ENCODE data around the gene SIRT6.
"Not testable (repeated sequence)": the region's sequence is repeated elsewhere in the genome, so short reads cannot be mapped to it uniquely, and the experiment has no call there.

Gene SIRT6

DNA sequence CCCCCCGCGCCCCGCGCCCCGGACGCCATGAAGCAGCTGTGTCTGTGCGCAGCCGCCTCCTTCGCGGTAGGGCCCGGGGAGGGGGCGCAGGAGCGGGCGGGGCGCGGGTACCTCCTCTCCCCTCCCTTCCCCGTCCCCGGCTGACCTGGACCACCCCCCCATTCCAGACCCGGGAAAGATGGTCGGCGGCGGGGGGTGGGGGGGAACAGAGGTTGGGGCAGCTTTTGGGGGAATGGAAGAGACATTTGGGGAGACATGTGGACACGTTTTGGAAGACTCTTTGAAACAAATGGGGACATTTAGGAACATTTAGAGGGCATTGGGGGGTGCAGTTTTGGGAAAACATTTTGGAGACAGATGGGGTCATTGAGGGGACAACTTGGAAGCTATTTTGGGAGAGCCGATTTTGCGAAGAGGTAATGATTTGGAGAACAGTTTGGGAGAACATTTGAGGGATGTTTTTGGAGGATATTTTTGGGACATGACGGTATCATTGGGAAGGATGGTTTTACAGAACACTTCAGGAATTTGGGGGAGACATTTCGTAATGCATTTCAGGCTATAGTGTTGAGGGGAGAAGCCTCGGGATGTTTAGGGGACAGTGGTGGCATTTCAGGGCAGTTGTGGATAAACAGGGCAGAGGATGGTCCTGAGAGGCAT is 16.2 kb upstream of the SIRT6 start:
- no peak for DNase-seq

- peak; percentile 54 for DNase-seq
These were observed 15.5 kb upstream of the SIRT6 start for GRCh38 chr19:4197625-4198466.

- no peak for DNase-seq
These were observed 14.9 kb upstream of the SIRT6 start for GRCh38 chr19:4197228-4197624.

DNA sequence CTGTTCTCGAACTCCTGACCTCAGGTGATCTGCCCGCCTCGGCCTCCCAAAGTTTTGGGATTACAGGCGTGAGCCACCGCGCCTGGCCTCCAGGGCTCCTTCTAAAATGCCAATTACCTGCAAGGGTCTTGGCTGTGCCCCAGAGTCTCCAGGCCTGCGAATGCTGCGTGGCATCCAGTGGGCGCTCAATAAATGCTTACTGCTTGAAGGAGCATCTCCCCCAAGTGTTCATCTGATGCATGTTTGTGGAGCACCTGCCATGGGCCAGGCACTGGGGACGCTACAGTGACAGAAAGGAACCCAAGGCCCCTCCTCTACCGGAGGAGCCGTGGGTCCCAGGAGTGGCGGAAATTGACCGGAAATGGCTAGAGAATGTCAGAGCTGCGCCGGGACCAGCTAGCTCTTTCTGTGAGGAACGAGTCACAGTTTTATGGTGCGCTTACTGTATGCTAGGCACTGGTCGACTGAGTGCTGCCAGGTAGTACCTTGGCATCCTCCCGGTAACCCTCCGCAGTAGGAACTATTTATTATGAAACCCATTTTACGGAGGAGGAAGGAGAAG is 14.3 kb upstream of the SIRT6 start:
- no peak for DNase-seq

GRCh38 chr19:4196009-4196408 is 13.6 kb upstream of the SIRT6 start:
- DNase-seq = no peak

- no peak for DNase-seq
These were observed 12.0 kb upstream of the SIRT6 start for GRCh38 chr19:4194353-4194752.

DNA sequence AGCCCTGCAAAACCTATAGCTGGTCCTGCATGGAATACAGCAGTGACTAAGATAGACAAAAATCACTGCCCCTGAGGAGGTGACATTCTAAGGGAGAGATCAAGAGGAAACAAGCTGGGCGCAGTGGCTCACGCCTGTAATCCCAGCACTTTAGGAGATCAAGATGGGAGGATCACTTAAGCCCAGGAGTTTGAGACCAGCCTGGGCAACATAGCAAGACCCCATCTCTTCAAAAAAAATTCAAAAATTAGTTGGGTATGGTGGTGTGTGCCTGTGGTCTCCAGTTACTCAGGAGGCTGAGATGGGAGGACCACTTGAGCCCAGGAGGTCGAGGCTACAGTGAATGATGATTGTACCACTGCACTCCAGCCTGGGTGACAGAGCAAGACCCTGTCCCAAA is 10.2 kb upstream of the SIRT6 start:
- not testable (repeated sequence) for DNase-seq

DNA sequence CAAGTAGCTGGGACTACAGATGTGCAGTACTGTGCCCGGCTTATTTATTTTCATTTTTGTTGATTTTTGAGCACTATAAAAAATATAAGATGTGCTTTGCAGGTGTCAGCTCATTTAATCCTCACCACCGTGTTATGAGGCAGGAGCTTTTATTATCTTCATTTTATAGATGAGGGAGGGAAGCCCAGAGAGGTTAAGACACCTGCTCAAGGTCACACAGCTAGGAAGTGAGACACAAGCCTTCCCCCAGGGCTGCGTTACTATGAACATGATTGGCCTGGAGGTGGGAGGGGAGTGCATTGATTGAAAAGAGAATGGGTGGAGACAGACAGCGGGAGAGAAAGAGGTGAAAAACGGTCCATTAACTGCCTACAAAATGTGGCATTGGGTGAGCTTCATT is 7.3 kb upstream of the SIRT6 start:
- DNase-seq = no peak

GRCh38 chr19:4187313-4188122 is 5.2 kb upstream of the SIRT6 start:
- no peak for DNase-seq

GRCh38 chr19:4186087-4186993 is 4.0 kb upstream of the SIRT6 start:
- DNase-seq = peak; percentile 81

- DNase-seq = no peak
These were observed 3.2 kb upstream of the SIRT6 start for GRCh38 chr19:4185413-4186086.

GRCh38 chr19:4184718-4185352 is 2.5 kb upstream of the SIRT6 start:
- no peak for DNase-seq

DNA sequence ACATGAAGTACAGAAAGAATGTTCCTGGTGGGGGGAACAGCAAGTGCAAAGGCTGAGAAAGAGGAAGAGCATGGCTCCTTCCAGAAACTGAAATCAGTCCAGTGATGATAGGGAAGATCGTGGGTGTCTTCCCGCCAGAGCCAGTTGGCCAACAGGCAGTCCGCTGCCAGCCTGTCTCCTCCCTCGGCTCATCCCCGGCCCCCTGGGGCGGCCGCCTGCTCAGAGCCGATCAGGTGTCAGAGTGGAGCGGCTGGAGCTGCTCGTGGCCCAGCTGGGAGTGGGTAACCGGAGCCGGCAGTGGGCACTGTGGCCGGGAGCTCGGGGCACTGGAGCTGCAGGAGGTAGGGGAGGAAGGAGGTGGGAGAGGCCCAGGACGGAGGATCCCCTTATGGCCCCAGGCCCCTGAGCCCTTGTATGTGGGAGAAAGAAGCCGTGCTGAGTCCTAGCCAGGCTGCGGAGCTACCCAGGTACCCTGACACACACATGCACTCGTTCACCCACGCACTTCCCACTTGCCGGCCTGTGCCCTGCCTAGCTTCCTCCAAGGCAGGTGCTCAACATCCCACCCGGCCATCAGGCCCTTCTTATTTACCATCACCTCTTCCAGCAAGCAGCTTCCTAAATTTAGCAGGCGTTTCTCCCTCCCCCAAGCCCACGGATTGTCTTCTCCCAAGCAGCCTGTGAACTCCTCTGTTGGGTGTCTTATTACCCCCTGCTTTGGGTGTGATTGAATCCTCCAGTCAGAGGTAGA is 1.8 kb upstream of the SIRT6 start:
- DNase-seq = peak; percentile 91

- no peak for DNase-seq
These were observed 1.3 kb downstream of the SIRT6 start for GRCh38 chr19:4181053-4181508.

- no peak for DNase-seq
These were observed 3.4 kb downstream of the SIRT6 start for GRCh38 chr19:4178990-4179389.

- no peak for DNase-seq
These were observed 5.2 kb downstream of the SIRT6 start for GRCh38 chr19:4177146-4177545.

- no peak for DNase-seq
These were observed 6.8 kb downstream of the SIRT6 start for GRCh38 chr19:4175669-4175931.

DNA sequence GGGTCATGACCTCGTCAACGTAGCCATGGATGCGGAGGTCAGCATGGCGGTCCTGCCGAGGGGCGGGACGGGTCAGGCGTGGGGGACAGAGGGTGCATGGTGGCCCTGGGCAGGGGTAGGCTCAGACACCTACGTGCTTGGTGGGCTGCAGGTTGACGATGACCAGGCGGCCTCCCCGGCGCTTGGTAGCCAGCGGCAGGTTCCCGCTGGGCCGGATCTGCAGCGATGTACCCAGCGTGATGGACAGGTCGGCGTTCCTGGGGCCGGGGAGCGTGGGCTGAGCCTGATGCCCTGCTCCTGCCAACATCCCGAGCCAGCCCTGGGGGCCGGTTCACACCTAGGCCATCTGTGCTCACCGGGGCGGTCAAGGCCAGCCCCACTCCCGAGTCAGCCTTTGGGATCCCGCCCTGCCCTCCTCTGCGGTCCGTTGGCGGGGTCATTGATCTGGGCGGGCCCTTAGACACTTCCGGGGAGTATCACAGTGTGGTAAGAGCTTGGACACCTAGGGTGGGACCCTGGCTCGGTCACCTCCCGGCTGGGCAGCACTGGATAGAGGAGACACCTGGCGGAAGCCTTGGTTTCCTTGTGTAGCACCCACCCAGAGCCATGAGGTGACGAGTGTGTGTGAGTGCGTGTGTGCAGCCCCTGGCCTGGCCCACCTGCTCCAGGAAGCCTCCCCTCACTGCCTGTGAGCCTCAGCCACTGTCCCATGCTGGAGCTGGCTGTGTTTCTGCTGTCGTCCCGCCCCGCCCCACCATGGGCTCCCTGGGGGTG is 7.3 kb downstream of the SIRT6 start:
- DNase-seq = no peak

- DNase-seq = no peak
These were observed 8.0 kb downstream of the SIRT6 start for GRCh38 chr19:4174213-4174894.

Measured in NCI-H510A treated with DMSO at 0.1 percent for 48 hours (cell line).